T-cell (primary cell): ENCODE measurements around the gene MPPED1. TPM values are rescaled to one million over a fixed set of nuclear protein-coding genes. Genes with fewer than 3 reads are reported as not detected.

Source experiments
- ATAC-seq, 4 experiments: fragments of 200-7000 bp in 3 of 4; fragments of 150-1000 bp in 1 of 4; cut with Tn5 transposase; replicated peaks in 1 of 4; 1 replicate in 3 of 4; 2 replicates in 1 of 4; pipeline ENCODE4 v1.10.0; 2021; ENCODE audit warnings: moderate library complexity in 3 of 4, mild to moderate bottlenecking in 2 of 4, moderate number of reproducible peaks in 1 of 4
- CTCF ChIA-PET, 2 donors: fragments of 300-600 bp; sonication (Branson Sonifier 250); formaldehyde crosslinking; loops; one replicate each; lab custom pipeline; 2022; ENCODE audit warnings: antibody characterized with exemption in 2 of 2; lab: Charles Lee
- POLR2A ChIA-PET, 2 donors: fragments of 300-600 bp; sonication (Branson Sonifier 250); formaldehyde crosslinking; loops; one replicate each; lab custom pipeline; 2022; ENCODE audit warnings: antibody characterized with exemption in 2 of 2; lab: Charles Lee
- DNase-seq, 35 experiments: peaks; one replicate each; pipeline versions ENCODE4 v3.0.0 to v3.0.0-alpha.2; 2013 to 2023
- H3K27ac ChIP-seq: one replicate; pipeline ENCODE4 v1.5.1; 2013; ENCODE audit warnings: low read length
- H3K27me3 ChIP-seq, 2 experiments: replicated peaks in 1 of 2; 1 replicate in 1 of 2; 2 replicates in 1 of 2; pipeline versions ENCODE4 v1.6.1 to v1.7.0; 2013; ENCODE audit warnings: low read length in 1 of 2, mixed read lengths in 1 of 2; ENCODE audit not compliant: control insufficient read depth in 2 of 2, insufficient read depth in 2 of 2; ENCODE audit errors: extremely low read depth in 1 of 2
- H3K36me3 ChIP-seq, 2 donors: 1 replicate in 1 of 2; 2 replicates in 1 of 2; pipeline versions ENCODE4 v1.6.1 to v1.7.0; 2013; ENCODE audit warnings: low read length in 1 of 2; ENCODE audit not compliant: control insufficient read depth in 2 of 2, insufficient read depth in 1 of 2; ENCODE audit errors: extremely low read depth in 1 of 2
- H3K4me1 ChIP-seq, 2 experiments: 1 replicate in 1 of 2; 2 replicates in 1 of 2; pipeline versions ENCODE4 v1.6.1 to v1.7.0; 2013; ENCODE audit warnings: low read length in 2 of 2, mixed read lengths in 1 of 2; ENCODE audit not compliant: insufficient read depth in 2 of 2, control insufficient read depth in 1 of 2; ENCODE audit errors: extremely low read depth in 1 of 2
- H3K4me3 ChIP-seq, 2 donors: 1 replicate in 1 of 2; 2 replicates in 1 of 2; pipeline versions ENCODE4 v1.5.1 to v1.7.0; 2013; ENCODE audit warnings: mild to moderate bottlenecking in 2 of 2, low read length in 1 of 2, moderate library complexity in 1 of 2; ENCODE audit not compliant: control insufficient read depth in 1 of 2; ENCODE audit errors: extremely low read depth in 1 of 2
- H3K9me3 ChIP-seq: 2 replicates; pipeline ENCODE4 v1.7.0; 2013
- H3K27ac Mint-ChIP-seq, 2 donors: one replicate each; pipeline ENCODE4 v1.8.0; 2020 to 2021; ENCODE audit warnings: mild to moderate bottlenecking in 2 of 2, mixed read lengths in 2 of 2
- H3K27me3 Mint-ChIP-seq, 2 donors: one replicate each; pipeline ENCODE4 v1.8.0; 2021 to 2022; ENCODE audit warnings: mixed read lengths in 2 of 2
- H3K36me3 Mint-ChIP-seq: one replicate; pipeline ENCODE4 v1.8.0; 2021; ENCODE audit warnings: mixed read lengths
- H3K4me1 Mint-ChIP-seq, 3 donors: one replicate each; pipeline ENCODE4 v1.8.0; 2020 to 2022; ENCODE audit warnings: mixed read lengths in 3 of 3, mild to moderate bottlenecking in 1 of 3
- H3K4me3 Mint-ChIP-seq, 3 donors: one replicate each; pipeline ENCODE4 v1.8.0; 2020 to 2022; ENCODE audit warnings: mild to moderate bottlenecking in 3 of 3, mixed read lengths in 3 of 3, moderate library complexity in 3 of 3
- H3K9me3 Mint-ChIP-seq, 3 donors: one replicate each; pipeline ENCODE4 v1.8.0; 2020 to 2022; ENCODE audit warnings: mixed read lengths in 3 of 3
- WGBS: methylation state at CpG from one replicate; pipeline ENCODE4 v1.1.5; 2013; ENCODE audit warnings: missing lambda C conversion rate; ENCODE audit not compliant: insufficient coverage; 5-methylcytosine and 5-hydroxymethylcytosine counted together
- total RNA-seq, 35 experiments: library from RNA in 6 of 35; stranded (reverse) in 6 of 35; fragments of 120-200 nt in 1 of 35; gene quantifications; one replicate each; pipeline versions ENCODE4 v1.2.1 to v1.2.4 and lab custom pipeline; 2013 to 2026

MPPED1 gene
- total RNA-seq, 5 donors from 2014 or later (not counting 1 experiment from before 2014, with no cell fraction given), result not detected

DNA sequence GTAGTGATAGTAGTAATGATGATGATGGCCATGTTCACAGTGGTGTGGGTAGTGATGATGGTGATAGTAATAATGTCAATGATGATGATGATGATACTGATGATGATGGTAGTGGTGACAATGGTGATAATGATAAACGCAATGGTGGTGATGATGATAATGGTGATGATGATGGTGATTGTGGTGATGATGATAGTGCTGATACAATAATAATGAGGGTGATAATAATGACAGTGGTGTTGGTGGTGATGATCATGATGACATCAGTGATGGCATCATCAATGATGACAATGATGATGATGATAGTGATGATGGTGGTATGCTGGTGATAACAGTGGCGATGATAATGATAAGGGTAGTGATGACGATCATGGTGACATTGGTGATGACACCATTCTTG is 92.3 kb downstream of the MPPED1 start:
- no peak overlapping the region for H3K4me3 Mint-ChIP-seq
- H3K36me3 Mint-ChIP-seq, result no peaks in the 10 kb centered on the region
- ChIA-PET CTCF (no interaction called here), POLR2A (no interaction called here)
- H3K36me3 ChIP-seq, result no peaks in the 10 kb centered on the region
- no peaks in the 10 kb centered on the region for H3K4me1 ChIP-seq
- WGBS, result 98% methylated on average over 3 of the region's 3 CpGs
- H3K27ac ChIP-seq, result no peak overlapping the region
- no peaks in the 10 kb centered on the region for H3K27me3 Mint-ChIP-seq
- no peaks in the 10 kb centered on the region for H3K4me1 Mint-ChIP-seq
- no peaks in the 10 kb centered on the region for H3K9me3 Mint-ChIP-seq
- H3K9me3 ChIP-seq, result no peaks in the 10 kb centered on the region
- H3K27ac Mint-ChIP-seq, result no peak overlapping the region
- no peak for DNase-seq
- no peak for ATAC-seq
- peaks cover 0 to 9% of the 10 kb centered on the region in 2 experiments for H3K27me3 ChIP-seq
- H3K4me3 ChIP-seq, result no peak overlapping the region

DNA sequence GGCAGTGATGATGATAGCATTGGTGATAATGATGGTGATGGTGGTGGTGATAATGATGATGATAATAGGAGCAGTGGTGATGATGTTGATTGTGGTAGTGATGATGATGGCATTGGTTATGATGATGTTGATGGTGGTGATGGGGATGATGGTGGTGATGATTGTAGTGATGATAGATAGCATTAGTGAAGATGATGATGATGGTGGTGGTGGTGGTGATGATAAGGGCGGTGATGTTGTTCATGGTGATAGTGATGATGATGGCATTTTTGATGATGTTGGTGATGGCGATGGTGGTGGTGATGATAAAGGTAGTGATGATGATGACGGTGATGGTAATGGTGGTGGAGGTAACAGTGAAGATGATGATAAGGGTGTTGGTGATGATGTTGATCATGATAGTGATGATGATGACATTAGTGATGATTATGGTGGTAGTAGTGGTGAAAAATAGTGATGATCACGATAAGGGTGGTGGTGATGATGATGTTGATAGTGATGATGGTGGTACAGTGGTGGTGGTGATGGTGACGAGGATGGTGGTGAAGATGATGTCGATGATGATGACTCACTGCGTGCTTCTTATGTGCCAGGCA is 93.0 kb downstream of the MPPED1 start:
- DNase-seq, result no peak
- Histone ChIP-seq H3K4me1 (no peaks in the 10 kb centered on the region), H3K27ac (no peak overlapping the region), H3K27me3 (peaks cover 0 to 9% of the 10 kb centered on the region in 2 experiments), H3K9me3 (no peaks in the 10 kb centered on the region), H3K4me3 (no peak overlapping the region), H3K36me3 (no peaks in the 10 kb centered on the region)
- no peak for ATAC-seq
- no peaks in the 10 kb centered on the region for H3K4me1 Mint-ChIP-seq
- 92% methylated on average over 4 of the region's 7 CpGs for WGBS
- H3K9me3 Mint-ChIP-seq, result no peaks in the 10 kb centered on the region
- no peak overlapping the region for H3K27ac Mint-ChIP-seq
- no peaks in the 10 kb centered on the region for H3K27me3 Mint-ChIP-seq
- H3K4me3 Mint-ChIP-seq, result no peak overlapping the region
- H3K36me3 Mint-ChIP-seq, result no peaks in the 10 kb centered on the region
- ChIA-PET POLR2A (no interaction called here), CTCF (no interaction called here)

DNA sequence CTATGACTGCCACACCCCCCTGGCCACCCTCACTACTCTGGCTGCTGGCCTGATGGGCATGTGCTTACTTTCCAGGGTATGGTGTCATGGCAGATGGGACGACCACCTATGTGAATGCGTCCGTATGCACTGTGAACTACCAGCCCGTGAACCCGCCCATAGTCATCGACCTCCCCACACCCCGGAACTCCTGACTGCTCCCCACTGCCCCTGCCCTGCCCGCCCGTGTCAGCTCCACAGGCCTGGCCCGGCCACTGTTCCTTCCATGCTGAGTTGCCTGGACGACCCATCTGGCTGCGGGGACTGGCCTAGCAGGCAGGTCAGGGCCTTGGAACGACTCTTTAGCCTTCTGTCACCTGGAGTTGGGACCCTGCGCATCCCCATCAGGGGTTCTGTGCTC is 93.6 kb downstream of the MPPED1 start:
- Mint-ChIP-seq H3K4me3 (no peak overlapping the region), H3K36me3 (no peaks in the 10 kb centered on the region), H3K27ac (no peak overlapping the region), H3K27me3 (no peaks in the 10 kb centered on the region), H3K9me3 (no peaks in the 10 kb centered on the region), H3K4me1 (no peaks in the 10 kb centered on the region)
- ATAC-seq, result no peak
- Histone ChIP-seq H3K4me3 (no peak overlapping the region), H3K9me3 (no peaks in the 10 kb centered on the region), H3K4me1 (no peaks in the 10 kb centered on the region), H3K27ac (no peak overlapping the region), H3K27me3 (peaks cover 0 to 13% of the 10 kb centered on the region in 2 experiments), H3K36me3 (no peaks in the 10 kb centered on the region)
- 91% methylated on average over 14 of the region's 14 CpGs for WGBS
- no peak for DNase-seq
- POLR2A ChIA-PET, result no interaction called here
- CTCF ChIA-PET, result no interaction called here

- no peak overlapping the region for H3K27ac Mint-ChIP-seq
- no peaks in the 10 kb centered on the region for H3K36me3 ChIP-seq
These were observed 94.1 kb downstream of the MPPED1 start for GRCh38 chr22:43505896-43506295.

DNA sequence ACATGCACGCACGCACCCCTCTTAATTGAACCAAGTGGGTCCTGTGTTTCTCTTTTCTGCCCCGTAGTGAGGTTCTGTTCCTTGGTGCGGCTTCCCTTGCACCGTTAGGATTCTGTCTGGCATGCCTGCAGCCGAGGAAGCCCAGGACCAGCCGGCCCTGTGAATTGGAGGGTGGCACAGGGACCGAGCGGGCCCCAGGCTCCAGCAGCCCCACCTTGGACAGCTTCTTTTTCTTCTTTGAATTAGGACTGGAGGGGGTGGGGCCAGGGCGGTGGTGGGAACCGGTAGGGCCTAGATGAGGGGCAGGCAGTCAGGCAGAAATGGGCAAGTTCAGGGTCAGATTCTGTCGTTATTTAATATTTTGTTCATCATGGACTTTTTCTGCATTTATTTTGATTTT is 94.7 kb downstream of the MPPED1 start:
- POLR2A ChIA-PET, result interaction anchor here in 1 of 2 donors (0.6 kb wide), 1 partner anchor 1056 kb away, joined by 3 read pairs; no protein-coding TSS in a partner anchor
- ATAC-seq (no peak), DNase-seq (no peak)
- H3K27ac ChIP-seq, result no peak overlapping the region
- Mint-ChIP-seq H3K27me3 (no peaks in the 10 kb centered on the region), H3K9me3 (no peaks in the 10 kb centered on the region), H3K4me1 (no peaks in the 10 kb centered on the region), H3K36me3 (no peaks in the 10 kb centered on the region), H3K27ac (no peak overlapping the region), H3K4me3 (no peak overlapping the region)
- H3K9me3 ChIP-seq, result no peaks in the 10 kb centered on the region
- WGBS, result 83% methylated on average over 10 of the region's 12 CpGs
- H3K36me3 ChIP-seq, result no peaks in the 10 kb centered on the region
- H3K4me3 ChIP-seq, result no peak overlapping the region
- no peaks in the 10 kb centered on the region for H3K4me1 ChIP-seq
- CTCF ChIA-PET, result no interaction called here
- peaks cover 0 to 13% of the 10 kb centered on the region in 2 experiments for H3K27me3 ChIP-seq

More at GRCh38 chr22:43505896-43506295, 94.1 kb downstream of the MPPED1 start:
- Histone ChIP-seq H3K27me3 (peaks cover 0 to 13% of the 10 kb centered on the region in 2 experiments), H3K4me1 (no peaks in the 10 kb centered on the region), H3K27ac (no peak overlapping the region), H3K9me3 (no peaks in the 10 kb centered on the region), H3K4me3 (no peak overlapping the region)
- ChIA-PET CTCF (no interaction called here), POLR2A (interaction anchor here in 1 of 2 donors (0.6 kb wide), 1 partner anchor 1056 kb away, joined by 3 read pairs; no protein-coding TSS in a partner anchor)
- Mint-ChIP-seq H3K4me1 (no peaks in the 10 kb centered on the region), H3K9me3 (no peaks in the 10 kb centered on the region), H3K36me3 (no peaks in the 10 kb centered on the region), H3K27me3 (no peaks in the 10 kb centered on the region), H3K4me3 (no peak overlapping the region)
- ATAC-seq, result no peak
- DNase-seq, result no peak
- WGBS, result 82% methylated on average over 3 of the region's 8 CpGs

DNA sequence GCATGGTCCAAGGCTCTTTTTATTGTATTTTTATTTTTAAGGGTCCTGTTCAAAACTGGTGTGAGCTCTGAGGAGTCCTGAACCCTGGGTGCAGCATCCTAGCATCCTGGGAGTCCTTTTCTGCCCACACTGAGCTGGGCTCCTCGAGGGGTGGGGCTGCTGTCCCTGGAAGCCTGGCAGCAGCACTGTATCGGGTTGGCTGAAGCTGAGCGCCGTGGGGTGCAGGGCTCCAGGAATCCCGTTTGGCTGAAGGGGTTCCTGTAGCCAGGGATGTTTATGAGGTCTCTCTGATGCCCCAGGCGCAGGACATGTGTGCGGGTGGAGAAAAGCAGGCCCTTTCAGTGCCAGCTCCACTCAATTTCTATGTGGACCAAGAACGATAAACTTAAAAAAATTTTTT is 95.4 kb downstream of the MPPED1 start:
- H3K36me3 Mint-ChIP-seq, result no peaks in the 10 kb centered on the region
- no peak overlapping the region for H3K27ac Mint-ChIP-seq
- H3K4me1 ChIP-seq, result no peaks in the 10 kb centered on the region
- POLR2A ChIA-PET, result no interaction called here
- no peak overlapping the region for H3K4me3 Mint-ChIP-seq
- CTCF ChIA-PET, result no interaction called here
- no peaks in the 10 kb centered on the region for H3K9me3 ChIP-seq
- H3K27ac ChIP-seq, result no peak overlapping the region
- H3K27me3 ChIP-seq, result peaks cover 0 to 17% of the 10 kb centered on the region in 2 experiments
- no peaks in the 10 kb centered on the region for H3K36me3 ChIP-seq
- WGBS, result 19% methylated on average over 2 of the region's 8 CpGs
- ATAC-seq (no peak), DNase-seq (no peak)
- H3K4me1 Mint-ChIP-seq, result no peaks in the 10 kb centered on the region
- H3K9me3 Mint-ChIP-seq, result no peaks in the 10 kb centered on the region
- no peak overlapping the region for H3K4me3 ChIP-seq
- no peaks in the 10 kb centered on the region for H3K27me3 Mint-ChIP-seq
